Hematopoietic multipotent progenitor cell (in vitro differentiated cells): ENCODE results near the gene CTSE. TPM values are rescaled to one million over a fixed set of nuclear protein-coding genes. Genes with fewer than 3 reads are reported as not detected.

Experiments used
- DNase-seq, 3 donors: peaks; one replicate each; pipeline ENCODE4 v3.0.0-alpha.2; 2011 to 2015; ENCODE audit warnings: low read depth in 2 of 3, low spot score in 2 of 3
- total RNA-seq: library from RNA; depleted of rRNA; stranded (reverse); fragments of >200 nt; gene quantifications from one replicate; pipeline ENCODE4 v1.2.3, GENCODE V29; 2012

Gene CTSE
- total RNA-seq, 1 donor: under 0.01 TPM

- DNase-seq: peak in 2 of 3 donors; percentile 84 to 86
Measured at GRCh38 chr1:206050655-206051235, 27.1 kb upstream of the CTSE start.

DNA sequence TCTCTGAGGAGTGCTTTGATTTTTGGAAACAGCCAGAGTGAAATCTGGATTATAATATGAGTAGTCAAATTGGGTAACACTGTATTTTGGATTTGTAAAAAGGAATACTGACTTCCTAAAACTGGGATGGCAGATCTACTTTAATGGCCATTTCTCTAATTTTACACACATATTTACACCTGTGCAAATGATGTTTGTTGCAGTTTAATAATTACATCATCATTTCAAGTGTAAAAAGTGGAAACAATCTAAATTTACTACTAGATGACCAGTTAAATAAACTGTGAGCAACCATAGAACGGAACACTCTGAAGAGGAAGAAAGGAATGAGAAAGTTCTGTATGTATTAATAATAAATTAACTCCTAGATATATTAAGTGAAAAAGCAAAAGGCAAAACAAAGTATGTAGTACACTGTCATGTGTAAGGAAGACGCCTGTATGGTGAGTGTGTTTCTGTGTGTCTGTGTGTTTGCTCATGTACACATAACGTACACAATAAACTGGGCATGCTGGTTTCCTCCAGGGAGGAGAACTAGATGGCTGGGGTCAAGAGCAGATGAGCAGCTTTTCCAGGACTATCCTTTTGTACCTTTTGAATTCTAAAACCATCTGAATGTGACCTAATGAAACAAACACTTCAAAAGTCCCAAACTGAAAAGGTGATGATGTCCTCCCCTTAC is 26.4 kb upstream of the CTSE start:
- DNase-seq: no peak

DNA sequence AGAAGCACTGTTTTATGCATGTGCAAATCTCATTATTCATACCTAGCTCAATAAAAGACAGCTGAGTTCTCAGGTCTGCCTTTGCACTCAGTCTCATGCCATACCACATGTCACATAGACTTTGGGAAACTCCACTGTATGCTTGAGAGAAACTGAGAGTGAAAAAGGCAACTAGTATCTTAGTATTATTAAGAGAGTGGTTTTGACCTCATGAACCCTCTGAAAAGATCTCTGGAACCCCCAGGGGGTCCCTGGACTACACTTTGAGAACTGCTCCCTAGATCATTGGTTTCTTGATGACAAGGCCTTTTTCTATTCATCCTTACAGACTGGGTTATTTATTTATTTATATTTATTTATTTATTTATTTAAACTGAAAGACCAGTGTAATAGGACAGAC is 25.6 kb upstream of the CTSE start:
- DNase-seq: no peak

DNA sequence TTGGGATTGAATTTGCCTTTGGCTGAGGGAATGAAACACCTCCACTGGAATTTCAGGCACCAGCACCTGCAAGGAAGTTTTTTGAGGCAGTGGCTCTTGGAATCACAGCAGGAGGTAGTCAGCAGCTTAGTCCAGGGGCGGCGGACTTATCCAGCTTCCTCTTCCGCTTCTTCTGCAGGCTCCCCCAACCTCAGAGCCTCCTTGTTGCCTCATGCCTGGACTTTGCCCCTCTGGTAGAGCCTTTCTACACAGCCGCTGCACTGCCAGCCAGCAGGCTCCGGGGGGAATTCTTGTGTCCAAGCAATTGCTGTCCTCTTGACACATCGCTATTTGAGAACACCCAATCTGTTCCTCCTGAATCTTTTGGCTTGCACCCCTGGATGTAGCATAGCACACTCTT is 24.9 kb upstream of the CTSE start:
- no peak for DNase-seq

- no peak for DNase-seq
Measured at GRCh38 chr1:206047271-206047670, 23.6 kb upstream of the CTSE start.

GRCh38 chr1:206041640-206042039 is 17.9 kb upstream of the CTSE start:
- DNase-seq: no peak

DNA sequence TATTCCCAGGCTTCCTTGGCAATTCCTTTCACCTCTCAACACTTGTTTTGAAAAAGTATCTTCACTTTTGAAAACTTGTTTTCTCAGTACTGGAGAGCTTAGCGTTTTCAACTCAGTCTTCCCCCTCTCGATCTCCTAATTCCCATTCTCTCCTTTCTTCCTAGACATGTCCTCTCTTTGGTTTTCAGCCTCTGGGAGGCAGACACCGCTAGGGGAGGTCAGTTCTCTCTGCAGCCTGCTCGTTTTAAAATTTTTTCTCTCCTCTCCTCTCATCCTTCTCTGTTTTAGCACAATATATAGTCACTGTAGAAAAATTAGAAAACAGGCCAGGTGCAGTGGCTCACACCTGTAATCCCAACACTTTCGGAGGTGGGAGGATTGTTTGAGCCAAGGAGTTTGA is 16.6 kb upstream of the CTSE start:
- no peak for DNase-seq

- DNase-seq: no peak
Measured at GRCh38 chr1:206039046-206039973, 15.6 kb upstream of the CTSE start.

GRCh38 chr1:206037581-206037980 is 13.9 kb upstream of the CTSE start:
- no peak for DNase-seq

- DNase-seq: no peak
Measured at GRCh38 chr1:206036663-206037455, 13.2 kb upstream of the CTSE start.

DNA sequence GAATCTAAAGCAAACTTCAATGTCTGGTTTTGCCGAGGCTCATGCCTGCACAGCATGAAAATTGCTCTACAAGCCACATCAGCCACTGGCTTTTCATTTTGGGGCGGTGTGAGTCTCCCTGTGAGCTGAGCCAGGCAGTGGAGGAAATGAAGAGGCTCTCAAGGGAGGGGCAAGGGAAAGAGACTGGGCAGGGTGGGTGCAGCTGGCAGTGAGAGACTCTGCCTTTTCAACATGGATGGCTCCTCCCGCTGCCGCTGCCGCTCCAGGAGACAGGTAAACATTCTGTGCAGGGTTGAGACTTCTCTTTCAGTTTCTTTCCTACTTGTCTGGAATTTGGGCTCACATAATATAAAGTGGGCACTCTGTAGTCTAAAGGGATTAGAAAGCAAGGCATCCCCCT is 11.3 kb upstream of the CTSE start:
- peak in 1 of 3 donors; percentile 49 for DNase-seq

GRCh38 chr1:206032380-206033140 is 8.9 kb upstream of the CTSE start:
- no peak for DNase-seq

DNA sequence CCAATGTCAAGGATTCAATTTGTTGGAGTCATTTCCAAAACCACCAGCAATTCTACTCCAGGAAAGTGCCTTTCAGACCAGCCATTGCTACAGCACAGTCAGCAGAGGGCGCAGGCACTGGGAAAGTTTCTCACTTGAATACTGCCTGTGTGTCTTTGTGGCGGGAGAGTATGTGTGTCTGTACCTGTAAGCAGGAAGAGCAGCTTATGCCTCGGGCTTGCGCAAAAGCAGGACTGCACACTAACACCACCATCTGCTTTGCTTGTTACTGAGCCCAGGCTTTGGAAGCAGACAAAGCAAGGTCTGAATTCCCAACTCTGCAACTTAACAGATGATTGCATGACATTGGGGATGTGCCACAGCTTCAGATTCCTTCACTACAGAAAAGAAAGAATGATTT is 7.0 kb upstream of the CTSE start:
- DNase-seq: peak; percentile 14 to 78 (median 70)

GRCh38 chr1:206030191-206030590 is 6.5 kb upstream of the CTSE start:
- DNase-seq: no peak

DNA sequence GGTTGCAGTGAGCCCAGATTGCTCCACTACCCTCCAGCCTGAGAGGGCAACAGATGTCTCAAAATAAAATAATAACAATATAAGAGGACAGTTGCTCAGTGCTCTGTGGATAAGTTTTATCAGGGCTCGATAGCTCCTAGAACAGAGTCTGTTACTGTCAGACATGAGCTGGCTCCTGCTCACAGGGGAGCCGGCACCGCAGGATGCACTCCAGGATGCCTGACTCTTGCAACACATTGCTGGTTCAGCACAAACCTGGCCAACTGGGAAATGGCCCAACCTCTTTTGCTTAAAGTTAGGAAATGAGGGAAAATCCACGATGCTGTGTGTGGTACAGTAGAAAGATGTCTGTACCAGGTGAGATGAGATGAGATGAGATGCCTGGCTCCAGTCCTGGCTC is 5.8 kb upstream of the CTSE start:
- no peak for DNase-seq

GRCh38 chr1:206025283-206025820 is 1.7 kb upstream of the CTSE start:
- no peak for DNase-seq

DNA sequence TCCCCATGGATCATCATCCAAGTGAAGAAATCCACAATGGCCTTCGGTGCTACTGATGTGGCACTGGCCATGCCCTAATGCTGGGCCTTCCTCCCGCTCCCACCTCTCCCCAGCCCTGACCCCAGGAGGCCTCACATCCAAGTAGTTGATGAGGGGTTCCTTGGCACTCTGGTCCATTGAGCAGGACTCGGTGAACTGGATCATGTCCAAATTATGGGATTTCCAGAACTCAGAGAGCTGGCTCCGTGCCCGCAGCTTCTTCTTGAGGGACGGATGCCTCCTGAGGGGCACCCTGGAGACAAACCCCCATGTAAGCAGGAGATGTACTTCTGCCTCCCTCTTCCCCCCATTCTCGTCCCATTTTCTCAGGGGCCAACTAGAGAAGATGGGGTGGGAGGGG is 929 bp downstream of the CTSE start:
- DNase-seq: no peak

DNA sequence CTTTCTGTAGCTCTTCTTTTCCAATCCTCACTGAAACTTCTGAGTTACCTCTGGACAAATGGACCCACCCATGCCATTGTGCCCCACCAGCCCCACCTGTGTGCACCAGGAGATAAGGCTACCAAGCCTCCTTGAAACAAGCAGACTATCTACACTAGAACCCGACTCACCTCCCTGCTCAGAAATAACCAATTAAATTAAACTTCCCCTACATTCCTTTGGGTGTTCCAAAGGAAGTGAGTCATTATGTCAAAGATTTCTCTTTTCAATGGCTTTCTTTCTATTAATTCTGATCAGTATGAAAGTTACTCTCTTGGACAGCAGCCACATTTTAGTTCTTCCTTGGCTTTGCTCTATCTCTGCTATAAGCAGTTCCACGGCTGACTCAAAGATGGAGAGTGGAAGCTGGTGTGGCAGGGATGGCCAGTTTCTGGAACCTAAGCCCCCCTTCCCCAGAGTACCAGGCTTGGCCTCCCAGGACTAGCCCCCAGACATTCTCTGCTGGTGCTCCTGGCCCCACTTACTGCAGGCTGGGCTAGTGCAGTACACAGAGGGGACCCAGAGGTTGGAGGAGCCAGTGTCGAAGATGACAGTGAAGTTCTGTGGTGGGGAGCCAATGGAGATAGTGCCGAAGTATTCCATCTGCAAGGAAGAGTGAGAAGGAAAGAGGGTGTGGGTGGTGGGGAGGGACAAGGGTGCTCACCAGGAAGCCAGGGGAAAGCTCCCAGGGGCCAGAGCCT is 1.9 kb downstream of the CTSE start:
- DNase-seq: no peak

GRCh38 chr1:206021008-206021625 is 2.6 kb downstream of the CTSE start:
- no peak for DNase-seq
